Measurements from ENCODE around the gene SCN4A. TPM values are rescaled to one million over a fixed set of nuclear protein-coding genes. Genes with fewer than 3 reads are reported as not detected.

SCN4A gene
- total RNA-seq, 1 donor from 2014 or later = 5.2 TPM

- DNase-seq = no peak
Measured at GRCh38 chr17:63955232-63955631, 17.5 kb downstream of the SCN4A start.

GRCh38 chr17:63954402-63955063 lies 18.2 kb downstream of the SCN4A start:
- DNase-seq = no peak

DNA sequence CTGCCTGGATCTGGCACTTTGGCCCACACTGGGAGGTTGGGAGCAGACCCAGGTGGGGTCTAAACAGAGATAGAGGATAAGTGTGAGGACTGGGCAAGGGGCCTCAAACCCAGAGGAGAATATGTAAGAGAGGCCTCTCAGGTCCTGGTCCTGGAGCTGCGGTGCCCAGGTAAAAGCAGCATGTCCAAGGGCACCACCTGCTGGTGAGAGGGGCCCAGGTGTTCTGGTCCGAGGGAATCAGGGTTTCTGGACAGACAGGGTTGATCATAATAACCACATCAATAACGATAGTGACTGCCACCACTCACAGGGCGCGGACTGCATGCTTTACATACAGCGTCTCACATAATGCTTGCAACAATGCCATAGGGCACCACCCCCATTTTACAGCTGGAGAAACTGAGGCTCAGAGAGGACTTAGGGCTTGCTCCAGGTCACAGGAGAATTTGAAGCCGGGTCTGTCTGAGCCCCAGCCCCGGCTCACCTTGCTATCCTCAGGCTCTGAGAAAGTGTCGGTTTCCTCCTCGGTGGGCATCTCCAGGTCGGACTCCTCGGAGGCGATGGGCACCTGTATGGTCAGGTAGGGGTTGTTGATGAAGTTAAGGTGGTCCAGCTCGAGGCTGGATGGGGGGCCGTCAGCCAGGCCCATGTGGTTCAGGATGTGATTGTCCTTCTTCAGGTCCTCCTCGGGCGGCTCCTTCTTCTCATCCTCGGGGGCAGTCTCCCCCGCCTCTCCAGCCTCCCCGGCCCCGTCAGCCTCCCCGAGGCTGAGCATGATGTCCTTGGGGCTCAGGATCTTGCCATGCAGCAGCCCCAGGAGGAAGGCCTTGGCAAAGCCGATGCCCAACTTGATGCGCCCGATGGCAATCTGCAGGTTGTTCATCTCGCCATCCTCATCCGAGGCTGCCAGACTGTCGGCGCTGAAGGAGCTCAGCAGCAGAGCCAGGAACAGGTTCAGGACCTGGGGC lies 21.5 kb downstream of the SCN4A start:
- DNase-seq = no peak

- DNase-seq = no peak
Measured at GRCh38 chr17:63949576-63950250, 23.0 kb downstream of the SCN4A start.

DNA sequence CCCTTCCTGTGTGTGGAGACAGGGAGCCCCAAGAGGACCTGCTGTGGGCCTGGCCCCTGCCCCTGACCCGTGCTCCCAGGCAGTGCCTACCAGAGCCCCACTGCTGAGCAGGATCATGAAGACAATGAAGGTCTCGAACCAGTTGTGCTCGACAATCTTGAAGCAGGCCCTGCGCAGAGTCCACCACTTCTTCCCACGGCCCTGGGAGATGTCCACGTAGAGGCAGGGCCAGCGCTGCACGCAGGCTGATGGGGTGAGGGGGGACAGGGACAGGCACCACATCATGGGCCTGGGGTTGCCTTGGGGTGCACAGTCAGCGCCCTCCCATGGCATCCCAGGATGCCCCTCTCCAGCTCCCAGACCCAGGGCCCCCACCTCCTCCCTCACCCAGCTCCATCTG lies 24.2 kb downstream of the SCN4A start:
- DNase-seq = no peak

DNA sequence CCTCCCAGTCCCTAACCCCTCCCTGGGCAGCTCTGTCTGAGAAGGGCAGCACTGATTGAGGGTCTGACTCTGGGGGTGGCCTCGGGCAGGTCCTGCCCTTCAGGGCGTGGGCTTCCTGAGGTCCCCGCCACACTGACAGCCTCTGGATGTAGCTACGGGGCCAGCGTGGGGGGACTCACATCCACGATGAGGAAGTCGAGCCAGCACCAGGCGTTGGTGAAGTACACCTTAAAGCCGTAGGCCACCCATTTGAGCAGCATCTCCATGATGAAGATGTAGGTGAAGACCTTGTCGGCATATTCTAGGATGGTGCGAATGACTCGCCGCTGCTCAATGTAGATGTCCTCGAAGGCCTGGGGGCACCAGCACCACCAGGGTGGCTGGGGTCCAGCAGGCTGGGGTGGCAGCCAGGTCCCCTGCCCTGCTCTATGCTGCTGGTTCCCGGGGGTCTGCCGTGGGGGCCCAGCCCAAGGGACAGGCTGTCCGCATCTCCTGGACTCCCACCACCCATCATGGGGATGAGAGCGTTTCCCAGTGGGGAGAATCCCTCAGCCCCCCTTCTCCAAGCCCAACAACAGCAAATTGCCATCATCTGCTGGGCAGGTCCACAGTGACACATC lies 24.9 kb downstream of the SCN4A start:
- no peak for DNase-seq

GRCh38 chr17:63946440-63947363 lies 26.0 kb downstream of the SCN4A start:
- no peak for DNase-seq

DNA sequence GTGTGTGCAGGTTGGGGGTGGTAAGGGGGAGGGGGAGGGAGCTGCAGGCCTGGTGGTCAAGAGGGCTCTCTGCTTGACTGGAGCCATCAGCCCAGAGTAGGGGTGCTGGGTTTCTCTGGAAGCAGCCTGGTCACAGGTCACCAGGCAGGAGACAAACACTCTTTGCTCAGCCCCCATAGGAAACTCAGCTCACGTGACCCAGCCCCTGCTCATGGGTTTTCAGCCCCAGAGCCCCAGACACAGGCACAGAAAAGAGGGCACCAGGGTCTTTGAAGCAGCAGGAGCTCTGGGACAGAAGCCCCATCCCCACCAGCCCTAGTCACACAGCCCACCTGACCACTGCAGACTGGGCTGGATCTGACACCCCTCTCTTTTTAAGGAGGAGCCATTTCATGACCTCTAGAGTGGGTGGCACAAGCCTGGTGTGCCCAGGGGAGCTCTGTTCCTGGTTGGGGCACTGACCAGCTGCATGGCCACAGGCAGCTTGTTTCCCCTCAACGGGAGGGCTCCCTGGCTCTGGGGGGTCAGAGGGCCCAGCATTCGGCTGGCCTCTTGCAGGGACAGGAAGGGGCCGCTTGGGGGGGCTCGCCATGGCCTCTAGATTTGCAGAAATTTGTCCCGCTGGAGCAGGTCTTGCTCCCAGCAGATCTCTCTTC lies 26.8 kb downstream of the SCN4A start:
- DNase-seq = no peak

- DNase-seq = no peak
Measured at GRCh38 chr17:63944736-63945499, 27.8 kb downstream of the SCN4A start.

DNA sequence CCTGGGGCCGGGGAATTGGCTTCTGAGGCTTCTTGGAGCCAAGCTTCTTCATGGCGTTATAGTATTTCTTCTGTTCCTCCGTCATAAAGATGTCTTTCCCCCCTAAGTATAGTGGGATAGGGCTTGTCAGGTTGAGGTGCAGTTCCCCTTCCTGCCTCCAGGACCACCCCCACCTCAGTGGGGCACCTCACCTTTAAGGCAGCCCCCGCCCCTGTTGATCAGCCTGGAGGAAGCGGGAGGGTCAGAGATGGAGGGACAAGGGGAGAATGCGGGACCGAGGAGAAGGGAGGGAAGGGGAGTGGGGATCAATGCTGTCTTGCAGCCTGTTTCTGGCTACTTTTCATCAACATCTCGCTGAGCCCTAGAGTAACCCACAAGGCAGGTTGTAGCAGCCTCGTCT lies 29.0 kb downstream of the SCN4A start:
- DNase-seq = no peak

DNA sequence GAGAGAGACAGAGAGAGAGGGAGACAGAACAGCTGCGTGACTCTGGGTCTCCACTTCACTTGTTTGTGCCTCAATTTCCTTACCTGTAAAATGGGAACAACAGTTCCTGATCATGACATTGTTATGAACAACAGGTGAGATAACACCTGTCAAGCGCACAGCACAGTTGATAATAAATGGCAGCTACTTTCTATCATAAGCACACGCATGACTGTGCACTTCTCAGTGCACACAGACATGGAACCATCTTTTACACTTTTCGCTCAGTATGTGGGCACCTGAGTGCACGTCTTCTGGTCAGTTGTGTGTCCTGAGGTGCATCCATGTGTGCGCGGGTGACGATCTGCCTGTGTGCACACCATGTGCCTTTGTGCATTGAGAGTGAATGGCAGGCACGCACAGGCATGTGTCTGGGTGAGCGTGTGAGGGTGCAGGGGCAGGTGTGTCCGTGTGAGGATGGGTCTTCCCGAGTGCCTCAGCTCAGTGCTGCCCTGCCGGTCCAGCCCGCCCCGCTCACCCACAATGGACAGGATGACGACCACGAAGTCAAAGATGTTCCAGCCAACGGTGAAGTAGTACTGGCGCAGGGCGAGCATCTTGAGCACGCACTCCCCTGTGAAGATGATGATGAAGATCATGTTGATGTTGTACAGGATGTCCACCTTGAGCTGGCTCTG lies 30.3 kb downstream of the SCN4A start:
- no peak for DNase-seq

DNA sequence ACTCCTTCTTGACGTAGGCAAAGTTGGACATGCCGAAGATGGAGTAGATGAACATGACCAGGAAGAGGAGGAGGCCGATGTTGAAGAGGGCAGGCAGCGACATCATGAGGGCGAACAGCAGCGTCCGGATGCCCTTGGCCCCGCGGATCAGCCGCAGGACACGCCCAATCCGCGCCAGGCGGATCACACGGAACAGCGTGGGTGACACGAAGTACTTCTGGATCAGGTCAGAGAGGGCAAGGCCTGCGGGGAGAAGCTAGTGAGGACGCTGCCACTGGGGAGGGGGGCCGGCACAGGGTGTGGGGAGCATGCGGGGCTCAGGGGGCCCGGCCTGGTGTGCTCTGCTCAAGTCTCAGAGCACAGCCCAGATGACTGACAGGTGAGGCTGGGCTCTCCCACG lies 31.0 kb downstream of the SCN4A start:
- no peak for DNase-seq

- DNase-seq = no peak
Measured at GRCh38 chr17:63941162-63941561, 31.6 kb downstream of the SCN4A start.

DNA sequence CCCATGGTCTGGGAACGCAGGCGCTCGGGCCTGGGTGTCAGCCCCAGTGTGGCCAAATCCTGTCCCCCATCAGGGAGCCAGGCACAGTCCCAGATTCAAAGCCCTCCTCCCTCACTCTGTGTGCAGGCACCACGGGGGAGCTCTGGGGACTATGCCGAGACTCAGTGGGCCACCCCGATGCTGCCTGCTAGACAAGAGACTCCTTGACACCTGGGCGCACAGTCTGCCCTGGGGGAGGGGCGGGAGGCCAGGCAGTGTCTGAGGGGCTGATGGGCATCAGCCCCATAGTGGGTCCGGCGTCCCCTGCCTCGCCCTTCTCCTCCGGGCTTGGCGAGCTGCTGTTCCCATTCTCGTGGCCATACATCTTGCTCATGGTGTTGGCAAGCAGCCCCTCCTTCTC lies 32.1 kb downstream of the SCN4A start:
- no peak for DNase-seq

GRCh38 chr17:63939884-63940283 lies 32.8 kb downstream of the SCN4A start:
- no peak for DNase-seq

GRCh38 chr17:63939401-63939800 lies 33.3 kb downstream of the SCN4A start:
- no peak for DNase-seq

- no peak for DNase-seq
Measured at GRCh38 chr17:63937920-63938319, 34.8 kb downstream of the SCN4A start.

DNA sequence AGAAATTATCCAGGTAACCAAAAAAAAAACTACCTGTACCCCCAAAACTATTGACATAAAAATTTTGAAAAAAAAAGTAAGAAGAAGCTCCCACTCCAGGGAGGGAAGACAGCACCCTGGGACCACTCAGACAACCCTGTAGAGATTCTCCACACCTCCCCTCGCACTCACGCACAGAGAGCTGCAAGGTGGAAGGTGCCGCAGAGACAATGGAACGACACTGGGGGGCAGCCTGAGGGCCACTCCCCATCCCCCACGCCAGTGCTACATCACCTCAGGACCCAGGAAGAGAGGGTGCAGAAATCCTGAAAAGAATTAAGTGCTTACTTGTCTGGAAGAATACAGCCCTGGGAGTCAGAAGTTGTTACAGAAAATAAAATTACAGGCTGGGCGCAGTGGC lies 35.4 kb downstream of the SCN4A start:
- no peak for DNase-seq

Data from skin of body (tissue), 2 donors.